ENCODE results near the gene CIAO2B. TPM values are rescaled to one million over a fixed set of nuclear protein-coding genes. Genes with fewer than 3 reads are reported as not detected.

The CIAO2B gene
- polyA plus RNA-seq, 1 experiment: 171 TPM

GRCh38 chr16:66923866-66924265 is 10.3 kb downstream of the CIAO2B start:
- CTCF ChIA-PET: interaction anchor here (5.4 kb wide), 1 partner anchor 27 kb away, joined by 118 read pairs; no protein-coding TSS in a partner anchor
- no peak overlapping the region for H3K4me3 ChIP-seq (ENCODE audit: low read depth, low read length)
- peaks cover 16% of the 10 kb centered on the region for H3K27me3 ChIP-seq (ENCODE audit: control insufficient read depth, insufficient read depth, low read length)
- TF ChIP-seq CTCF (IDR thresholded peaks at IDR 0.05; ENCODE audit: insufficient read depth, low read depth, low read length): no peak
- POLR2A ChIA-PET: no interaction called here
- no peaks in the 10 kb centered on the region for H3K36me3 ChIP-seq (ENCODE audit: control insufficient read depth, insufficient read depth, low read length)
- DNase-seq (ENCODE audit: low read depth): no peak

DNA sequence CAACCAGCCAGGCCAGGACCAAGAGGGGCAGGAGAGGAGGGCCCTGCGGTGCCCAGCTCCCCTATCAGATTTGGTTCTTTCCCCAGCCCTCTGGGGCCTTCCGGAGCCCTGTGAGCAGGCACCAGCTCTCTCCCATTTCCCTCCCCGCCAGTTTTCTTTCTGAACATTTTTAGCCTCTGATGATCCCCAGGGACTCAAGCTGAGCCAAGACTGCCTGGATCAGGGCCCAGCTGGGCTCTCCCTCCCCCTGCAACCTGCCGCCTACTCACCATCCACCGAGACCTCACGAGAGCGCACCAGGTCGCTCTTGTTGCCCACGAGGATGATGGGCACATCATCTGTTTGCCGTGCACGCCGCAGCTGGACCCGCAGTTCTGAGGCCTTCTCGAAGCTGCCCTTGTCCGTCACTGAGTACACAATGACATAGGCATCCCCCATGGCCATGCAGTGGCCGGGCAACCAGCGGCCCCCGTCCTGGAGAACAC is 10.9 kb downstream of the CIAO2B start:
- no peak for TF ChIP-seq CTCF (IDR thresholded peaks at IDR 0.05; ENCODE audit: insufficient read depth, low read depth, low read length)
- CTCF ChIA-PET: interaction anchor here (1.4 kb wide), 1 partner anchor 10 kb away, joined by 4 read pairs; no protein-coding TSS in a partner anchor
- POLR2A ChIA-PET: no interaction called here
- peaks cover 16% of the 10 kb centered on the region for H3K27me3 ChIP-seq (ENCODE audit: control insufficient read depth, insufficient read depth, low read length)
- no peak for DNase-seq (ENCODE audit: low read depth)
- H3K36me3 ChIP-seq (ENCODE audit: control insufficient read depth, insufficient read depth, low read length): no peaks in the 10 kb centered on the region
- H3K4me3 ChIP-seq (ENCODE audit: low read depth, low read length): no peak overlapping the region

- H3K27me3 ChIP-seq (ENCODE audit: control insufficient read depth, insufficient read depth, low read length): peaks cover 16% of the 10 kb centered on the region
- CTCF ChIA-PET: interaction anchor here (0.6 to 4.5 kb wide), 5 partner anchors 9 to 27 kb away, joined by 3 to 30 read pairs (median 8); no protein-coding TSS in a partner anchor
- DNase-seq (ENCODE audit: low read depth): no peak
- POLR2A ChIA-PET: no interaction called here
- no peak overlapping the region for H3K4me3 ChIP-seq (ENCODE audit: low read depth, low read length)
- no peaks in the 10 kb centered on the region for H3K36me3 ChIP-seq (ENCODE audit: control insufficient read depth, insufficient read depth, low read length)
- no peak for TF ChIP-seq CTCF (IDR thresholded peaks at IDR 0.05; ENCODE audit: insufficient read depth, low read depth, low read length)
Observed at GRCh38 chr16:66921729-66922450, 12.3 kb downstream of the CIAO2B start.

DNA sequence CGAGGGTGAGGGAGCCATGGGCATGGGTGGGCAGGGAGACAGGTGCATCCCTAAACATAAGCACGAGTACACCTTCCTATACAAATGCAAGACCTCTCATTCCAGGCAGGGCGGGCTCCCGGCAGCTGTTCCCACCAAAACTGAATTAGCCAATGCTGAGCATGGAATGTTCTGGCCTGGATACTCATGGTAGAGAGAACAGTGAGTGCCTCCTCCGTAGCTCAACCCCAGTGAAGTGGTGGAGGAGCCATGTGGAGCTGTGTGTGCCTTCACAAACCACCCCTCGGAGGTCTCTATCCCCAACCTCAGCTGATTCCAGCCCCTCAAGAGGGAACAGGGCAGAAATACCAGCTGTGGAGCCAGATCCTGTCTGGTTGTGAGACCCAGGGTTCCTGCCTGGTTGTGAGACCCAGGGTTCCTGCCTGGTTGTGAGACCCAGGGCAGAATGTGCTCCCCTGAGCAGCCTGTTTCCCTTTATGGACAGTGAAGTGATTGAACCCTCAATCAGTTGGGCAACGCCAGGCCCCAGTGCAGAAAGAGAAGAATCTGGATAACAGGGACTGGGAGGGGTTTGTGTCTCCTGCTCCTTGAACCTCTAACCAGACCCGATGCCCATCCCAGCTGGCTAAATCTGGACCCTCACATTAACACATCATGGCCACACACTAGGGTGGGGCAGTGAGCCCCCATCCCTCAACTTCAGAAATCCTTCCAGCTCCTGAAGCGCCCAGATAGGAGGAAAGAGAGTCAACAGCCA is 13.1 kb downstream of the CIAO2B start:
- peaks cover 18% of the 10 kb centered on the region for H3K27me3 ChIP-seq (ENCODE audit: control insufficient read depth, insufficient read depth, low read length)
- CTCF ChIA-PET: interaction anchor here (1.8 to 4.5 kb wide), 3 partner anchors 11 to 26 kb away, joined by 8 to 30 read pairs (median 20); no protein-coding TSS in a partner anchor
- TF ChIP-seq CTCF (IDR thresholded peaks at IDR 0.05; ENCODE audit: insufficient read depth, low read depth, low read length): no peak
- no peak overlapping the region for H3K4me3 ChIP-seq (ENCODE audit: low read depth, low read length)
- POLR2A ChIA-PET: no interaction called here
- no peaks in the 10 kb centered on the region for H3K36me3 ChIP-seq (ENCODE audit: control insufficient read depth, insufficient read depth, low read length)
- no peak for DNase-seq (ENCODE audit: low read depth)

DNA sequence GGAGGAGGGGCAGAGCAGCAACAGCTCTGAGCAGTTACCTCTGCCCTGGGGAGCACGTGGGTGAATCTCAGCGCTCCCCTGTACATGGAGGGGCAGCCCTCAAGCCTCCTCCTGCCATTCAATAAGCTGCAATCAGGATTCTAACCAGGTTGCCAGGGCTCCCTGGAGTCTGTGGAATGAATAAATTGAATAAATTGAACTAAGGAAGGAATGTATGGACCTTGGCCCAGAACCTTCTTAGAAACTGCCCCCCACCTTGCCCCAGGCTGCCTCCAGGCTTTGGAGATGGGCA is 14.0 kb downstream of the CIAO2B start:
- no peak for TF ChIP-seq CTCF (IDR thresholded peaks at IDR 0.05; ENCODE audit: insufficient read depth, low read depth, low read length)
- H3K36me3 ChIP-seq (ENCODE audit: control insufficient read depth, insufficient read depth, low read length): no peaks in the 10 kb centered on the region
- CTCF ChIA-PET: interaction anchor here (1.6 to 4.5 kb wide), 3 partner anchors 11 to 25 kb away, joined by 12 to 30 read pairs (median 20); no protein-coding TSS in a partner anchor
- H3K4me3 ChIP-seq (ENCODE audit: low read depth, low read length): no peak overlapping the region
- POLR2A ChIA-PET: no interaction called here
- no peak for DNase-seq (ENCODE audit: low read depth)
- peaks cover 20% of the 10 kb centered on the region for H3K27me3 ChIP-seq (ENCODE audit: control insufficient read depth, insufficient read depth, low read length)
